GM10266 (cell line): Measurements from ENCODE around the gene GNB5.

Source experiments
- DNase-seq: peaks from one replicate; pipeline ENCODE4 v3.0.0; 2012; ENCODE audit errors: extremely low spot score
- TF ChIP-seq, protein P1 (sequence below): IDR thresholded peaks from 2 replicates; pipeline ENCODE4 v1.5.1; 2012; ENCODE audit warnings: mild to moderate bottlenecking, low read depth; ENCODE audit not compliant: control insufficient read depth, insufficient read depth; ENCODE audit errors: missing control alignments

GNB5 gene

DNA sequence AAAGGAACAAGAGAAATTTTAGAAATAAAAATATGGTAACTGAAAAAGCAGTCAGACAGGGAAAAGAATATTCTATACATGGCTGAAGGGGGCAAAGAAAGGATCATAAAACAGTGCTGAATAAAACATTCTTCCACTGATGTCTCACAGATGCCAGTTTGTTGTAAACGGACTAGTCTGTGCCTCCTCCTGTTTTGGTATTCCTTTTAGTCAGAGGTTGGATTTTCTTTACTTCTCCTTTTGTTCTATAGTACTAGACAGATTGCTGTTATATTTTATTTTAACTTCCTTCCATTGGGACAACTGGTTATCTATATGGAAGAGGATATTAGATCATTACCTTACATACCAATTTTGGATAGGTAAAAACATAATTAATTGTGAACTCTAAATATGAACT lies 16.0 kb upstream of the GNB5 start:
- TF ChIP-seq, protein P1, sequence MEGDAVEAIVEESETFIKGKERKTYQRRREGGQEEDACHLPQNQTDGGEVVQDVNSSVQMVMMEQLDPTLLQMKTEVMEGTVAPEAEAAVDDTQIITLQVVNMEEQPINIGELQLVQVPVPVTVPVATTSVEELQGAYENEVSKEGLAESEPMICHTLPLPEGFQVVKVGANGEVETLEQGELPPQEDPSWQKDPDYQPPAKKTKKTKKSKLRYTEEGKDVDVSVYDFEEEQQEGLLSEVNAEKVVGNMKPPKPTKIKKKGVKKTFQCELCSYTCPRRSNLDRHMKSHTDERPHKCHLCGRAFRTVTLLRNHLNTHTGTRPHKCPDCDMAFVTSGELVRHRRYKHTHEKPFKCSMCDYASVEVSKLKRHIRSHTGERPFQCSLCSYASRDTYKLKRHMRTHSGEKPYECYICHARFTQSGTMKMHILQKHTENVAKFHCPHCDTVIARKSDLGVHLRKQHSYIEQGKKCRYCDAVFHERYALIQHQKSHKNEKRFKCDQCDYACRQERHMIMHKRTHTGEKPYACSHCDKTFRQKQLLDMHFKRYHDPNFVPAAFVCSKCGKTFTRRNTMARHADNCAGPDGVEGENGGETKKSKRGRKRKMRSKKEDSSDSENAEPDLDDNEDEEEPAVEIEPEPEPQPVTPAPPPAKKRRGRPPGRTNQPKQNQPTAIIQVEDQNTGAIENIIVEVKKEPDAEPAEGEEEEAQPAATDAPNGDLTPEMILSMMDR = no peak
- DNase-seq = no peak

DNA sequence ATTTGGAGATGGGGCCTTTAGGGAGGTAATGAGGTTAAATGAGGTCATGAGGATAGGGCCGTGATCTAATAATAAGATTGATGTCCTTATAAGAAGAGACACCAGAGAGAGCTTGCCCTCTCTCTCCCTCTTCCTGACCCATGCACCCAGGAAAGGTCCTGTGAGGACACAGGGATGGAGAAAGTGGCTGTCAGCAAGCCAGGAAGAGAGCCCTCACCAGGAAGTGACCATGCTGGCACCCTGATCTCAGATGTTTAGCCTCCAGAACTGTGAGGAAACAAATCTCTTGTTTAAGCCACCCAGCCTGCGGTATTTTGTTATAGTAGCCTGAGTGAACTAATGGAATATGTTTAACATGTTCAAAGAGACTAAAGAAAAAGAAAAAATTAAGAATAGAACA lies 15.3 kb upstream of the GNB5 start:
- DNase-seq = no peak
- TF ChIP-seq, protein P1 = no peak

DNA sequence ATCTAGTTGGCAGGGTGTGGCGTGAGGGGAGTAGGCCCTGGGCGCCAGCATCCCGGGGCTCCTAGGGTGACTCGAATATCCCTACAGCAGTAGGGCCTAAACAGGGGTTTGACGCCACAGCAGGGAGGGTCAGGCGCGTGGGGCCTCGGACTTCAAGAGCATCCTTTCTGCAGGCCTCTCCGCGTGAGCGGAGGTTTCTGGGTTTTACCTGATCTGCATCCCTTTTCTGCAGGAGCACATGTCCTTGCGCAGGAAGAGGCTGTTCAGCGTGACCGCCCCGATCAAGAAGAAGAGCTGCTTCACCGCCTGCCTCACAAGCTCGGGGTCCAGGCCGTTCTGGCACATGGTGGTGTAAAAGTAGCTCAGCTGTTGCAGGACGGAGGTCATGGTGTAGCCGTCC lies 13.5 kb upstream of the GNB5 start:
- TF ChIP-seq, protein P1 = no peak
- DNase-seq = no peak

DNA sequence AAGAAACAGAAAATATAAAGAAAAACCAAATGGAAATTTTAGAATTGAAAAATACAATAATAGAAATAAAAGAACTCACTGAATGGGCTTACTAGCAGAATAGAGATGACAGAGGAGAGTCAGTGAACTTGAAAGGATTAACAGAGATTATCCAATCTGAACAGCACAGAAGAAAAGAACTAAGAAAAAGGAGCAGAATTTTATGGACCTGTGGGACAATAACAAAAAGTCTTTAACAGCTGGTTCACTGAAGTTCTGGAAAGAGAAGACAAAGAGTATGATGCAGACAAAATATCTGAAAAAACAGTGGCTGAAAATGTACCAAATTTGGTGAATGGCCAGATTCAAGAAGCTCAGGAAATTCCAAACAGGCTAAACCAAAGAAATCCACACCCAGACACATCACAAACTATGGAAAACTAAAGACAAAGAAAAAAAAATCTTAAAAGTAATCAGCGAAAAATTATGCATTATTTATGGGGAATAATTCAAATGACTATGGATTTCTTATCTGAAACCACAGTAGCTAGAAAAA lies 9.7 kb upstream of the GNB5 start:
- no peak for DNase-seq
- TF ChIP-seq, protein P1 = no peak

DNA sequence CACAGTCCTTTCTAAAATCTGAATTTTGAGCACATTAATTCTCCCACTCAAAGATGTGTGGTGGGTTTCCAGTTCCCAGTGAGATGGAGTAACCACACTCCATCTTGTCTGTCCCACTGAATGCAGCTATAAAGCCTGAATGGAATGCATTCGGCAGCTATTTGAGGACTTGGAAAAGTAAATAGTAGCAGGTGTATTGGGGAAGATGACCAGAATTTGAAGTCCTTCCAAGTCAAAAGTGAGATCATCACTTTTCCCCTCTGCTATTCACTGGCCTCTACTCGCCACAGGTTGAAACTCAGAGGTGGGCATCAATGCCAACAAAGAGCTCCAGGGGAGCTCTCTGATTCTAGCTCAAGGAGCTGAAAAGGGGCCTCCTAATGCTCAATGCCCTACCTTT lies 8.1 kb upstream of the GNB5 start:
- no peak for DNase-seq
- TF ChIP-seq, protein P1 = no peak

DNA sequence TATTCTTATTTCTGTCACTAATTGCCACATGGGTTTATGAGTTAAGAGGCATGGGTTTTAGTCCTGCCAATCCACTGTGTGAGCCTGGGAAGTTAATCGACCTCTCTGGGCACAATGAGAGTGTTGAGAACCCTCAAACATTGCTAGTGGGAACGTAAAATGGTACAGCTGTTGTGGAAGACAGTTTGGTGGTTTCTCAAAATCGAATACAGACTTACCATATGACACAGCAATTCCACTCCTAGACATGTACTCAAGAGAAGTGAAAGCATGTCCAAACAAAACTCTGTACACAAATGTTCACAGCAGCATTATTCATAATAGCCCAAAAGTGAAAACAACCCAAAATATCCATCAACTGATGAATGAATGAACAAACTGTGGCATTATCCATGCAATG lies 5.7 kb upstream of the GNB5 start:
- DNase-seq = no peak
- TF ChIP-seq, protein P1 = no peak

DNA sequence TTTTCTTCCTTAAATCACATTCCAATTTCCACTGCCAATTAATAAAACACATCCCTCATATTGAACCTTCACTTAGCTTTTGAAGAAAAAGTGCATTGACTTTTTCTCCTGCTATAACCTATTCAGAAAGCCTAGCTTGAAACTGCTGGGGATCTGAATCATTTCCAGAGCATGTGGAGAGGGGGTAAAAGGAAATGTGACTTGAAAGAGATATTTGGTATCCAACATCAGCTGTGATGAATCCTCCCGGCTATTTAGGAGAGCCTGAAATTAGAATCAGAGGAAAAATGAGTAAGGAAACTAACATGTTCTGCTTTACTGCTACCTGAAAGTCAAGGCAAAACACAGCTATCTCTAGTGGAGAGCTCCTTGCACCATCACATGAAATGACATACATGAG lies 2.6 kb upstream of the GNB5 start:
- no peak for DNase-seq
- TF ChIP-seq, protein P1 = no peak
